ENCODE measurements around the gene MGLL. TPM values are rescaled to one million over a fixed set of nuclear protein-coding genes. Genes with fewer than 3 reads are reported as not detected.
A peak's percentile ranks its signal among the peaks of the same experiment; 100 is the strongest.

The MGLL gene
- total and polyA plus RNA-seq, 7 donors, result 24.7 to 220 (median 46.8) TPM

- H3K27me3 ChIP-seq, result no peaks in the 10 kb centered on the region
- peaks cover 0 to 43% (median 39%) of the 10 kb centered on the region in 4 donors for H3K4me1 ChIP-seq
- intact Hi-C loops (cut with DNase I), result no loop called here
- peak overlapping the region in 3 of 4 donors; percentile 42 to 50 (median 48) for H3K27ac ChIP-seq
- 79 to 88% methylated on average over 8 of the region's 8 CpGs for WGBS, 2 donors
- H3K4me3 ChIP-seq, result no peak overlapping the region
- no peaks in the 10 kb centered on the region for H3K36me3 ChIP-seq
- TF ChIP-seq EP300 (IDR thresholded peaks at IDR 0.05), result no peak
- TF ChIP-seq CTCF (IDR thresholded peaks at IDR 0.05), result no peak
- no peak for TF ChIP-seq POLR2A (IDR thresholded peaks at IDR 0.05)
- no peak for DNase-seq
- H3K9me3 ChIP-seq, result no peaks in the 10 kb centered on the region
These were observed 77.4 kb downstream of the MGLL start for GRCh38 chr3:127744875-127745274.

- Histone ChIP-seq H3K36me3 (no peaks in the 10 kb centered on the region), H3K4me3 (no peak overlapping the region), H3K27ac (peak overlapping the region in 3 of 4 donors; percentile 42 to 50 (median 48)), H3K27me3 (no peaks in the 10 kb centered on the region), H3K4me1 (peaks cover 0 to 38% (median 36%) of the 10 kb centered on the region in 4 donors), H3K9me3 (no peaks in the 10 kb centered on the region)
- no peak for TF ChIP-seq POLR2AphosphoS5 (IDR thresholded peaks at IDR 0.05)
- TF ChIP-seq POLR2A (IDR thresholded peaks at IDR 0.05), result no peak
- no peak for TF ChIP-seq EP300 (IDR thresholded peaks at IDR 0.05)
- TF ChIP-seq CTCF (IDR thresholded peaks at IDR 0.05), result no peak
- WGBS, 2 donors, result 74 to 80% methylated on average over 11 of the region's 11 CpGs
- DNase-seq, result no peak
- intact Hi-C loops (cut with DNase I), result no loop called here
These were observed 78.0 kb downstream of the MGLL start for GRCh38 chr3:127744253-127744815.

DNA sequence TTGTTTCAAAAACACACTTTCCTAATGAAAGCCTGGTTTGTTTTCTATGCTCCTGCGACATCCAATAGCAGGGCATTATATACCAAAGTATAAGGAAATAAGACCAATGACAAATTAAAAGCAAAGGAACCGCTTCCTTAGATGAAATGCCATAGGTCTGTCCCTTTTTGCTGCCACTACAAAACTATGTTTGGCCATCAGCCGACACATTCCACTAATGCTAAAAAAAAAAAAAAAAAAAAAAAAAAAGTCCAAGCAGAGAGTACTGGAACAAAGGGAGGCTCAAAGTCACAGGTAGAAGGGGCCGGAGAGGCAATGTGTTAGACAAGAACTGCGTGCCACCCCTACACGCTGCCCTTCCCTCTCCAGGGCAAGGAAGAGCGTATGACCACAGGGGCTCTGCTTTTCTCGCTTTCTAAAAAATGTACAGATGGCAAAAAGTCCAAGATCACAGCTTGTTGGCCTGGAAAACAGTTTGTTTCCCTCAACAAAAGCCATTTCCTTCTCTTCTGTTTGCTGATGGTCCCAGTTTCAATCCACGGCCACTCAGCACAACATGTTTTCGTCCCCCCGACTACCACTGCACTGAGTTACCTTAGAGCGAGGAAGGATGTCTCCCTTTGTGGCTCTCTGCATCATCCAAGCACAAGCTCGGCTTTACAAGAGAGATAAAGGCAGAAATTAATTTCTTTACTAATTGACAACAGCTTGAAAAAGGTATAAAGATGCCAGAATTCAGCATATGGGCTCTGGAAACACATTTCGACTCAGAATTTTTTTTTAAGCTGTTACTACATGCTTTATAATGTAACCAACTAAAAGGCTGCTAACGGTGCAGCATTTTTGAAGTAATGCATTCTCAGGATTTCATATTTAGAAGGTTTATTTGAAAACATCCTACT lies 78.7 kb downstream of the MGLL start:
- Histone ChIP-seq H3K36me3 (no peaks in the 10 kb centered on the region), H3K9me3 (no peaks in the 10 kb centered on the region), H3K4me3 (no peak overlapping the region), H3K27me3 (no peaks in the 10 kb centered on the region), H3K27ac (peak overlapping the region; percentile 3 to 50 (median 45)), H3K4me1 (peaks cover 0 to 32% (median 30%) of the 10 kb centered on the region in 4 donors)
- WGBS, 2 donors, result 89 to 93% methylated on average over 15 of the region's 15 CpGs
- no peak for TF ChIP-seq POLR2A (IDR thresholded peaks at IDR 0.05)
- TF ChIP-seq EP300 (IDR thresholded peaks at IDR 0.05), result no peak
- TF ChIP-seq POLR2AphosphoS5 (IDR thresholded peaks at IDR 0.05), result no peak
- TF ChIP-seq CTCF (IDR thresholded peaks at IDR 0.05), result no peak
- intact Hi-C loops (cut with DNase I), result no loop called here
- DNase-seq, result no peak

DNA sequence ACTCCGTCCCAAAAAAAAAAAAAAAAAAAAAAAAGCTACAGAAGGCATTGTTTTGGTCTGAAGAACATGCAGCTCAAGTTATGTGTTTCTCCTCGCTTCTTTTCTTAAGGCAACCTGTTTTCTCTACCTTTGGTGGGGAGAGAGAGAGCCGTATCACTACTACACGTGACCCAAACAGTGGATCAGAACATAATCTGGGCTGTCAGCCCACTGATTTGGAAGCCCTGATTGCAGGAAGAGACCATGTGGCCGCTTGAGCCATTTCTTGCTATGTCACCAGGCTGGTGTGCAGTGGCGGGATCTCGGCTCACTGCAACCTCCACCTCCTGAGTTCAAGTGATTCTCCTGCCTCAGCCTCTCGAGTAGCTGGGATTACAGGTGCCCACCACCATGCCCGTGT lies 79.7 kb downstream of the MGLL start:
- Histone ChIP-seq H3K36me3 (no peaks in the 10 kb centered on the region), H3K27me3 (no peaks in the 10 kb centered on the region), H3K4me3 (no peak overlapping the region), H3K27ac (peak overlapping the region in 2 of 4 donors; percentile 48 to 50), H3K4me1 (peaks cover 0 to 29% (median 24%) of the 10 kb centered on the region in 4 donors), H3K9me3 (no peaks in the 10 kb centered on the region)
- DNase-seq, result no peak
- TF ChIP-seq POLR2A (IDR thresholded peaks at IDR 0.05) (no peak), POLR2AphosphoS5 (IDR thresholded peaks at IDR 0.05) (no peak), CTCF (IDR thresholded peaks at IDR 0.05) (no peak), EP300 (IDR thresholded peaks at IDR 0.05) (no peak)
- intact Hi-C loops (cut with DNase I), result no loop called here
- 95 to 96% methylated on average over 9 of the region's 9 CpGs for WGBS, 2 donors
